ENCODE data around the gene SPEF2.

GRCh38 chr5:35816881-35817521 is 199.3 kb downstream of the SPEF2 start:
- no peak for TF ChIP-seq POLR2AphosphoS5 (IDR thresholded peaks at IDR 0.05)
- no peak for TF ChIP-seq CTCF (IDR thresholded peaks at IDR 0.05; ENCODE audit: poor library complexity, severe bottlenecking)
- no peak for TF ChIP-seq EZH2 (IDR thresholded peaks at IDR 0.05; ENCODE audit: borderline replicate concordance, insufficient read depth, low read length, poor library complexity, severe bottlenecking)
- TF ChIP-seq REST (IDR thresholded peaks at IDR 0.05; ENCODE audit: borderline replicate concordance): no peak
- no peak for TF ChIP-seq SMC3 (conservative IDR thresholded peaks at IDR 0.05; ENCODE audit: poor library complexity)
- no peak for TF ChIP-seq RAD21 (conservative IDR thresholded peaks at IDR 0.05)
- TF ChIP-seq EP300 (conservative IDR thresholded peaks at IDR 0.05; ENCODE audit: poor library complexity, severe bottlenecking): no peak

Data from neural cell (in vitro differentiated cells).